Small intestine (tissue), 7 donors: Measurements from ENCODE around the gene METTL5. TPM values are rescaled to one million over a fixed set of nuclear protein-coding genes. Genes with fewer than 3 reads are reported as not detected.

Experiments
- DNase-seq, 2 donors: peaks; one replicate each; pipeline versions ENCODE4 v3.0.0 to v3.0.0-alpha.2; 2013
- FAIRE-seq: peaks from 2 replicates; lab custom pipeline; 2012; peaks lifted over from hg19 to GRCh38; lab: Jason Lieb, UNC
- H3K27ac ChIP-seq, 3 donors: one replicate each; pipeline ENCODE4 v1.5.1; 2013; ENCODE audit warnings: low read length in 2 of 3, mild to moderate bottlenecking in 2 of 3, control low read depth in 1 of 3, inconsistent platforms in 1 of 3, low read depth in 1 of 3, moderate library complexity in 1 of 3
- H3K27me3 ChIP-seq, 3 donors: one replicate each; pipeline ENCODE4 v1.6.1; 2013; ENCODE audit warnings: low read length in 3 of 3, inconsistent platforms in 1 of 3; ENCODE audit not compliant: control insufficient read depth in 3 of 3, insufficient read depth in 3 of 3
- H3K36me3 ChIP-seq, 3 donors: one replicate each; pipeline ENCODE4 v1.6.1; 2013; ENCODE audit warnings: low read length in 3 of 3, inconsistent platforms in 1 of 3, low read depth in 1 of 3, mild to moderate bottlenecking in 1 of 3, moderate library complexity in 1 of 3; ENCODE audit not compliant: control insufficient read depth in 3 of 3, insufficient read depth in 2 of 3
- H3K4me1 ChIP-seq, 3 donors: one replicate each; pipeline ENCODE4 v1.6.1; 2013; ENCODE audit warnings: low read length in 2 of 3, inconsistent platforms in 1 of 3, low read depth in 1 of 3, mild to moderate bottlenecking in 1 of 3, moderate library complexity in 1 of 3; ENCODE audit not compliant: control insufficient read depth in 3 of 3, insufficient read depth in 2 of 3
- H3K4me3 ChIP-seq, 3 donors: one replicate each; pipeline ENCODE4 v1.5.1; 2013; ENCODE audit warnings: low read length in 3 of 3, control low read depth in 1 of 3, inconsistent platforms in 1 of 3, low read depth in 1 of 3, mild to moderate bottlenecking in 1 of 3, moderate library complexity in 1 of 3
- H3K9me3 ChIP-seq, 2 donors: one replicate each; pipeline ENCODE4 v1.6.1; 2013; ENCODE audit warnings: low read depth in 1 of 2, low read length in 1 of 2; ENCODE audit not compliant: control insufficient read depth in 2 of 2, insufficient read depth in 1 of 2
- WGBS, 3 donors: extraction: QIAGEN DNeasy Blood & Tissue Kit; methylation state at CpG; one replicate each; pipeline ENCODE4 v1.1.7; 2013; 5-methylcytosine and 5-hydroxymethylcytosine counted together
- polyA plus RNA-seq, 4 donors: library from polyadenylated mRNA; stranded (reverse) in 3 of 4; unstranded in 1 of 4; fragments of 200-250 nt in 3 of 4; fragments of 120-200 nt in 1 of 4; gene quantifications; one replicate each; pipeline versions ENCODE4 v1.2.1 to v1.2.3, GENCODE V29; 2013
- donor health status: healthy with polysubstance abuse.
- donor health status: control.
- donor health status: control.
- donor health status: Bipolar disorder and iron deficiency.
- donor health status: healthy.

Gene METTL5
- polyA plus RNA-seq, 4 donors = 44.3 to 75.8 (median 51.2) TPM

- no peaks in the 10 kb centered on the region for H3K36me3 ChIP-seq
- WGBS, 3 donors = 71 to 85% (median 82%) methylated on average over 2 of the region's 2 CpGs
- no peaks in the 10 kb centered on the region for H3K9me3 ChIP-seq
- FAIRE-seq = no peak
- H3K4me3 ChIP-seq = no peak overlapping the region
- DNase-seq = peak; percentile 68 to 75
- H3K27me3 ChIP-seq = peaks cover 0 to 16% (median 0%) of the 10 kb centered on the region in 3 donors
- peak overlapping the region in 1 of 3 donors; percentile 19 for H3K27ac ChIP-seq
- no peaks in the 10 kb centered on the region for H3K4me1 ChIP-seq
Observed at GRCh38 chr2:169771612-169772011, 53.1 kb downstream of the METTL5 start.

- H3K36me3 ChIP-seq = no peaks in the 10 kb centered on the region
- WGBS, 3 donors = 75 to 89% (median 85%) methylated on average over 5 of the region's 5 CpGs
- DNase-seq (no peak), FAIRE-seq (no peak)
- H3K27me3 ChIP-seq = peaks cover 0 to 16% (median 0%) of the 10 kb centered on the region in 3 donors
- H3K9me3 ChIP-seq = no peaks in the 10 kb centered on the region
- H3K4me1 ChIP-seq = no peaks in the 10 kb centered on the region
- H3K4me3 ChIP-seq = no peak overlapping the region
- H3K27ac ChIP-seq = peak overlapping the region in 1 of 3 donors; percentile 19
Observed at GRCh38 chr2:169771021-169771420, 53.7 kb downstream of the METTL5 start.

DNA sequence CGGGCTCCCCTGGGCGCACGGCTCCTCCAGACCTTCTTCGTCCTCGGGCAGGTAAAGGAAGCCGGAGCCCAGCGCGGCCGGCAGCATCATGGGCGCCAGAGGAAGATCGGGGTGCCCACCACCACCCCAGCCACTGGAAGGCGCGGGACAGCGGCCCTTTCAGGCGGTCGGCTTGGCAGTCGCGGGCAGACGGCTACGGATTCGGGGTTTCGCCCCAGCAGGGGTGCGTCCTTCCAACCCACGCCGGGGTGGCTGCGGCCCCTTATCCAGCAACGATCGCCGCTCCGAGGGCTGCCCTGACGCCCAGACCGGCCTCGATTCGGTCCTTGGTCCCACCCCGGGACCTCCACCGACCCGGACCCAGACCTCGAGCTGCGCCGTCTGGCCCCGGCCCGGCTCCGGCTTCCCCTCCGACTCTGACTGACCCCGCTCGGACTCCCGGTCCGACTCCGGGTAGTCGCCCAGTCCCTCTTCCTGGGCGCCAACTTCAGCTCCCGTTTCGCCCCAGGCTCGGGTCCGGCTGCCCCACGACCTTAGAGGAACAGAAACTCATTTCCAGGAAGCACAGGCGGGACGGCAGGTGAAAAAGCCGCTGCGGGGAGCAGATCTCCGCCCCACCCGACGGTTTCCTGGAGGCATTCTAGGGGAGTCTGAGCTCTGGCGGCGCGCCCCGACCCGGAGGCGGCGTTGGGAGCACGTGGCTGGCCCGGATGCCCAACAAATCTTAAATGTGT lies 56.3 kb downstream of the METTL5 start:
- Histone ChIP-seq H3K27ac (no peak overlapping the region), H3K4me3 (peak overlapping the region in 2 of 3 donors; percentile 47 to 60), H3K36me3 (no peaks in the 10 kb centered on the region), H3K4me1 (no peaks in the 10 kb centered on the region), H3K9me3 (no peaks in the 10 kb centered on the region), H3K27me3 (peaks cover 0 to 16% (median 0%) of the 10 kb centered on the region in 3 donors)
- FAIRE-seq (no peak), DNase-seq (peak; percentile 40 to 60)
- WGBS, 3 donors = 27 to 42% (median 35%) methylated on average over 61 to 72 of the region's 72 CpGs

DNA sequence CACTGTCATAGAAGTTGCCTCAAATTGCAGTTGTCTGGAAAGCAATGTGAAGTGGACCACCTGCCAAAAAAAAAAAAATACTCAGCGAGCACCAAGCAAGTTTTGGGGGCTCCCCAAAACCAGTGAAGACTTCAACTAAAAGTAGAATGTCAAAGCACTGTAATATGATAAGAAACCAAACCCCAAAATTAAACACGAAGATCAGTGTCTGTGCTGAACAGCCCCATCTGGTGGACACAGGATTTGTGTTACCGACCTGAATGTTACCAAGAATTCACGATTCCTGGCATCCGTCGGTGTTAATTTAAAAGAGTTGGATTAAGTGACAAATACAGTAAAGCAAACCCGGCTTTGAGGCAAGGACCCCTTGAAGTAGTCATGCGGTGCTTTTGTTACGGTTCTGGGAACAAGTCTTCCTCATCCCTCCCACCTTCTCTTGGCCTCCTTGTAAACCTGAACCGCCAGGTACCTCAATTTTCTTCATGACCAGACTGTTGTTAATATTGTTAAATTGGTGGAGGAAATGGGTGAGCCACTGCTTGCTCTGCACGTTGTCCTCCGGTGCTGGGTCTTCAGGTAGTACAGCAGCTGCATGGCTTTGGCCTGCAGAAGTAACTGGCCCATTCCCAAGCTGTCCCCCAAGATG lies 57.3 kb downstream of the METTL5 start:
- H3K27ac ChIP-seq = no peak overlapping the region
- DNase-seq (peak; percentile 76 to 79), FAIRE-seq (no peak)
- H3K27me3 ChIP-seq = peaks cover 0 to 16% (median 0%) of the 10 kb centered on the region in 3 donors
- no peaks in the 10 kb centered on the region for H3K9me3 ChIP-seq
- WGBS, 3 donors = 16 to 21% (median 18%) methylated on average over 12 of the region's 12 CpGs
- H3K4me3 ChIP-seq = no peak overlapping the region
- H3K4me1 ChIP-seq = peaks cover 0 to 3% (median 0%) of the 10 kb centered on the region in 3 donors
- H3K36me3 ChIP-seq = peaks cover 0 to 2% (median 0%) of the 10 kb centered on the region in 3 donors

DNA sequence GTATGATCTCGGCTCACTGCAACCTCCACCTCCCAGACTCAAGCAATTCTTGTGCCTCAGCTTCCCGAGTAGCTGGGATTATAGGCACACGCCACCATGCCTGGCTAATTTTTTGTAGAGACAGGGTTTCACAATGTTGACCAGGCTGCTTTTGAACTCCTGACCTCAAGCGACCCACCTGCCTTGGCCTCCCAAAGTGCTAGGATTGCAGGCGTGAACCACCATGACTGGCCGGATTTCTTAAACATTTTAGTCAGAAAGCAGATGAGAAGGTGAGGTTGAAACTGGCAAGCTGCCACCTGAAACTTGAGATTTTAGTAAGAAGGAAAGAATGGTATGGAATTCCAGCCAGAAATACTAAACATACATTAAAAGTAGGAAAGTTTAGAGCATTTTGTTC lies 59.2 kb downstream of the METTL5 start:
- 83 to 87% (median 85%) methylated on average over 6 of the region's 6 CpGs for WGBS, 3 donors
- no peak for FAIRE-seq
- Histone ChIP-seq H3K4me1 (peaks cover 0 to 9% (median 0%) of the 10 kb centered on the region in 3 donors), H3K36me3 (peaks cover 0 to 2% (median 0%) of the 10 kb centered on the region in 3 donors), H3K9me3 (no peaks in the 10 kb centered on the region), H3K27ac (no peak overlapping the region), H3K27me3 (peaks cover 0 to 16% (median 0%) of the 10 kb centered on the region in 3 donors), H3K4me3 (no peak overlapping the region)
- DNase-seq = no peak

DNA sequence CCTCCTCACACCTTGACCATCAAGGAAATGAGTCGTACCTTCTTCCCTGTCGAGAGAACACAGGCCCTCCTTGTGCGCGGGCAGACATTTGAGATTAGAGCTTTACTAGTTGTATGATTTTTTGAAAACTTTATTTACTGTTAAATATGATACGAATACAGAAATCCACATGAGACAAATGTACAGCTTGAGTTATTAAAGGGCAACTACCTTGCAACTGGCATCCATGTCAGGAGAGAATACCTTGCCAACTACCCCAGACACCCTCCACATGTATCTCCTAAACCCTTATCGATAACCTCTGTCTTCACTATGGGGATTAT lies 62.8 kb downstream of the METTL5 start:
- H3K27me3 ChIP-seq = no peaks in the 10 kb centered on the region
- H3K36me3 ChIP-seq = peaks cover 0 to 2% (median 0%) of the 10 kb centered on the region in 3 donors
- peaks cover 0 to 12% (median 0%) of the 10 kb centered on the region in 3 donors for H3K4me1 ChIP-seq
- H3K27ac ChIP-seq = peak overlapping the region in 2 of 3 donors; percentile 71 to 86
- FAIRE-seq = no peak
- no peak for DNase-seq
- WGBS, 3 donors = 21 to 54% (median 31%) methylated on average over 6 of the region's 6 CpGs
- no peaks in the 10 kb centered on the region for H3K9me3 ChIP-seq
- H3K4me3 ChIP-seq = no peak overlapping the region

Other genes starting within 250 kb of the METTL5 start
- gene PPIG, start 240.6 kb downstream of the METTL5 start, polyA plus RNA-seq = 10 to 100 TPM; 33.5 to 72.9 (median 50.8) TPM
- gene CFAP210, start 130.5 kb downstream of the METTL5 start, polyA plus RNA-seq = under 1 TPM in 2 of 4 donors, not detected in 2; 0.09 to 0.27 TPM
- gene PHOSPHO2, start 130.4 kb downstream of the METTL5 start, polyA plus RNA-seq = 10 to 100 TPM in 1 of 4 donors, 1 to 10 TPM in 3; 3.8 to 22.1 (median 5.3) TPM
- gene KLHL23, start 91.1 kb downstream of the METTL5 start, polyA plus RNA-seq = 10 to 100 TPM in 1 of 4 donors, 1 to 10 TPM in 3; 3.2 to 37.6 (median 5.4) TPM
- gene SSB, start 26.0 kb downstream of the METTL5 start, polyA plus RNA-seq = 100 to 1,000 TPM in 1 of 4 donors, 10 to 100 TPM in 3; 47.6 to 115 (median 67.4) TPM
- gene UBR3, start 2.5 kb upstream of the METTL5 start, polyA plus RNA-seq = 10 to 100 TPM in 2 of 4 donors, 1 to 10 TPM in 2; 8.1 to 21.6 (median 10.1) TPM